Right ventricle myocardium superior (tissue), 1 donor: ENCODE data around the gene NHS. TPM values are rescaled to one million over a fixed set of nuclear protein-coding genes. Genes with fewer than 3 reads are reported as not detected.

ENCODE experiments used
- ATAC-seq: fragments of 200-7000 bp; cut with Tn5 transposase; one replicate; pipeline ENCODE4 v1.9.1; 2020; ENCODE audit warnings: mild to moderate bottlenecking; ENCODE audit not compliant: poor library complexity
- DNase-seq: peaks from one replicate; pipeline ENCODE4 v3.0.0-alpha.2; 2020
- intact Hi-C: fragments of 100-400 bp; cut with DNase I; formaldehyde crosslinking; loops from one replicate; pipeline ENCODE4 v1.11.2; 2022
- microRNA-seq: library from miRNA; unstranded; fragments of <30 nt; microRNA quantifications from one replicate; pipeline ENCODE4 v1.2.0, GENCODE V29; 2020
- total RNA-seq: library from RNA; stranded (reverse); fragmentation: NEBNext Ultra II Directional; extraction: Animal tissue kit (Norgen Biotek cat#: 25700); gene quantifications from one replicate; pipeline ENCODE4 v1.2.1, GENCODE V29; 2021
- donor health status: DM: no; HTN: yes; CAD: no; lungs with severe emphysema.

The NHS gene
- total RNA-seq, 1 donor from 2014 or later = 1.2 TPM

DNA sequence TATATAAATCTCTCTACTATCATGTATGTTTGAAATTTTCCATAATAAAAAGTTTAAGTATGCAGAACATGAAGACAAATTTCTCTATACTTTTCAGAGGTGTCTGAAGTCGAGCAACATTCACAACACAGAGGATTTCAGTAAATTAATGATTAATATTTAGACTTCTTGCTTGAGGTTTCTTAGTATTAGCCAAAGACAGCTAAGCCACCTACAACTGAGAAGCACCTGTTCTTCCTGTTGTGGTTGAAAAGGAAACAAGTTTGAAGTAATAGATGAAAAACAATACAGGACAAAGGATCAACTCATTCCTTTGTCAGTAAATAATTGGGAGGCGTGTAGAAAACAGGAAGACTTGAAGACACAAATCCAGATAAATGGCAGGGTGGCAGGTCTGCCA, 383.4 kb downstream of the NHS start:
- DNase-seq = no peak
- no peak for ATAC-seq
- intact Hi-C loops = no loop called here

- DNase-seq = no peak
- no peak for ATAC-seq
- intact Hi-C loops = no loop called here
These were observed 385.0 kb downstream of the NHS start for GRCh38 chrX:17759990-17760389.

GRCh38 chrX:17767734-17768133, 392.7 kb downstream of the NHS start:
- no peak for ATAC-seq
- intact Hi-C loops = no loop called here
- no peak for DNase-seq

- ATAC-seq (no peak), DNase-seq (no peak)
- intact Hi-C loops = no loop called here
These were observed 394.0 kb downstream of the NHS start for GRCh38 chrX:17768997-17769396.

- ATAC-seq = no peak
- no peak for DNase-seq
- intact Hi-C loops = no loop called here
These were observed 394.8 kb downstream of the NHS start for GRCh38 chrX:17769701-17770269.

DNA sequence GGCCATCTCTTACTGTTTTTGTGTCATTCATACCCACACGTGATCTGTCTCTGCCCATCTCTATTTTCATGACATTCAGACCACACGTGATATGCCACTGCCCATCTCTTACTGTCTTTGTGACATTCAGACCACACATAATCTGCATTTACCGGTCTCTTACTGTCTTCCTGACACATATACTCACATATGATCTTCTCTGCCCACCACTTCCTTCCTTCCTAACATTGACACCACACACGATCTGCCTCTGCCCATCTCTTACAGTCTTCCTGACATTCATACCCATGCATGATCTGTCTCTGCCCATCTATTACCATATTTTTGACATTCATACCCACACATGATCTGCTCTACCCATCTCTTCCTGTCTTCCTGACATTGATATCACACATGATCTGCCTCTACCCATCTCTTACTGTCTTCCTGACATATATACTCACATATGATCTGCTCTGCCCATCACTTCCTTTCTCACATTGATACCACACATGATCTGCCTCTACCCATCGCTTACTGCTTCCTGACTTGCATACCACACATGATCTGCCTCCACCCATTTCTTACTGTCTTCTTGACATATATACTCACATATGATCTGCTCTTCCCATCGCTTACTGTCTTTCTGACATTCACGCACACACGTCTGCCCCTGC, 398.3 kb downstream of the NHS start:
- ATAC-seq (no peak), DNase-seq (no peak)
- intact Hi-C loops = no loop called here

- no peak for ATAC-seq
- no peak for DNase-seq
- intact Hi-C loops = no loop called here
These were observed 399.1 kb downstream of the NHS start for GRCh38 chrX:17774053-17774452.

- ATAC-seq (no peak), DNase-seq (no peak)
- intact Hi-C loops = no loop called here
These were observed 404.0 kb downstream of the NHS start for GRCh38 chrX:17778997-17779396.

DNA sequence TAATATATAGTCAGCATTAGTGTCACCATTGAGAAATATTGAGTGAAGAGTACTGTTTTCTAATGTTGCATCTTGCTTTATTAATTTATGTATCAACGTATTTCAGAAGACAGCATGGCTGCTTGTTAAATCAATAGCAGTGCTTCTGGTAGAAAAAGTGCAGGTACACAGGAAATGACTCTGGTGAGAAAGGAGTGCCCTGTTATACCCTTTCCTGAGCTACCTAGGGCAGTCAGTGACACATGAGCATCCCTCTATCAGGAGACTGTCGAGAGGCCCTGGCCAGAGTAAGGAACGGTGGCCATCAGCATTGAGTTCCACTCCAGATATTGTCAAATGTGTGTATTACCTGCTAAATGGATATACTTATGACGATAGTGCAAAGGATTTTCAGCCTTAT, 404.4 kb downstream of the NHS start:
- DNase-seq (no peak), ATAC-seq (no peak)
- intact Hi-C loops = no loop called here

Small RNA genes within 50 kb of the gene (microRNA-seq; reads per million reads assigned to microRNA genes)
- not detected for gene MIR4768
